Endothelial cell of umbilical vein (primary cell): ENCODE results near the gene INPP4B.

Experiments
- CTCF ChIP-seq, 2 donors: IDR thresholded peaks; 1 replicate in 1 of 2; 2 replicates in 1 of 2; pipeline ENCODE4 v1.5.1; 2011; ENCODE audit warnings: low read length in 2 of 2, mild to moderate bottlenecking in 2 of 2, moderate library complexity in 2 of 2, control low read depth in 1 of 2, inconsistent platforms in 1 of 2, low read depth in 1 of 2; ENCODE audit not compliant: insufficient read depth in 1 of 2; ENCODE audit errors: extremely low read depth in 1 of 2
- EZH2 ChIP-seq: IDR thresholded peaks from 2 replicates; pipeline ENCODE4 v1.6.1; 2012; ENCODE audit warnings: borderline replicate concordance, low read depth, mild to moderate bottlenecking, moderate library complexity, low read length, inconsistent platforms; ENCODE audit not compliant: severe bottlenecking
- FOS ChIP-seq: IDR thresholded peaks from 2 replicates; pipeline ENCODE4 v1.6.1; 2011; ENCODE audit warnings: mild to moderate bottlenecking, low read length, moderate library complexity, borderline replicate concordance; ENCODE audit not compliant: insufficient read depth
- MYC ChIP-seq: IDR thresholded peaks from one replicate; pipeline ENCODE4 v1.6.1; 2011; ENCODE audit warnings: mild to moderate bottlenecking, low read depth, low read length
- POLR2A ChIP-seq: IDR thresholded peaks from 2 replicates; pipeline ENCODE4 v1.6.1; 2012; ENCODE audit warnings: low read depth, mild to moderate bottlenecking, control low read depth, low read length
- POLR2AphosphoS5 ChIP-seq: IDR thresholded peaks from 2 replicates; pipeline ENCODE4 v1.6.1; 2012; ENCODE audit warnings: low read depth, mild to moderate bottlenecking, control low read depth, low read length, moderate library complexity; ENCODE audit not compliant: insufficient read depth

DNA sequence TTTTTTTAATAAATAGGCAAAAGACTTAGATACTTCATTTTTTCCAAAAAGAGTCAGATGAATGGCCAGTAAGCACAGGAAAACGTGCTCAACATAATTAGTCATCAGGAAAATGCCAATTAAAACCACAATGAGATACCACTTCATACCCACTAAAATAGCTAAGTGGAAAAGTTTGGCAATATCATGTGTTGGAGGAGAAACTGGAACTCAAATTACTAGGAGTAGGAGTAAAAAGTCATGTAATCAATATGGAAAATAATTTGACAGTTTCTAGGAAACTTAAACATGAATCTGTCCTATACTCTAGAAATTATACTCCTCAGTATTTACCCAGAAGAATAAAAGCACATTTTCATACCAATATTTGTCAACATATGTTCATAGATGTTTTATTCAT is 449.8 kb downstream of the INPP4B start:
- TF ChIP-seq POLR2A (no peak), POLR2AphosphoS5 (no peak), EZH2 (no peak), CTCF (IDR thresholded peaks at IDR 0.05; ENCODE audit: extremely low read depth in 1 of 2, insufficient read depth in 1 of 2, low read depth in 1 of 2, low read length in 2 of 2) (no peak), MYC (no peak), FOS (peak; percentile 44)
